ENCODE measurements around the gene IMPACT.

IMPACT gene

GRCh38 chr18:24395049-24395795, 31.2 kb upstream of the IMPACT start:
- H4K20me1 ChIP-seq (ENCODE audit: control insufficient read depth, insufficient read depth, low read depth, low read length), result no peaks in the 10 kb centered on the region
- H3K36me3 ChIP-seq (ENCODE audit: control insufficient read depth, low read length), result no peaks in the 10 kb centered on the region
- TF ChIP-seq EZH2phosphoT487 (IDR thresholded peaks at IDR 0.05; ENCODE audit: borderline replicate concordance, low read length), result no peak
- TF ChIP-seq CTCF (IDR thresholded peaks at IDR 0.05; ENCODE audit: low read depth, low read length, poor library complexity, severe bottlenecking), result no peak
- H3K4me3 ChIP-seq (ENCODE audit: low read length), result no peak overlapping the region
- peaks cover 13% of the 10 kb centered on the region for H3K4me1 ChIP-seq (ENCODE audit: control insufficient read depth, low read length)
- H3K27ac ChIP-seq (ENCODE audit: low read depth, low read length), result no peak overlapping the region
- no peaks in the 10 kb centered on the region for H3K9me2 ChIP-seq (replicated peaks; ENCODE audit: control insufficient read depth, low read length)
- H3K79me2 ChIP-seq (ENCODE audit: control insufficient read depth, low read length), result no peaks in the 10 kb centered on the region
- H3K9me3 ChIP-seq (ENCODE audit: control insufficient read depth, insufficient read depth, low read length), result no peaks in the 10 kb centered on the region
- peaks cover 42% of the 10 kb centered on the region for H3K27me3 ChIP-seq (ENCODE audit: control insufficient read depth, low read length)
- H3F3A ChIP-seq (ENCODE audit: control insufficient read depth, insufficient read depth), result no peaks in the 10 kb centered on the region
- no peak overlapping the region for H3K4me2 ChIP-seq (ENCODE audit: low read length)

DNA sequence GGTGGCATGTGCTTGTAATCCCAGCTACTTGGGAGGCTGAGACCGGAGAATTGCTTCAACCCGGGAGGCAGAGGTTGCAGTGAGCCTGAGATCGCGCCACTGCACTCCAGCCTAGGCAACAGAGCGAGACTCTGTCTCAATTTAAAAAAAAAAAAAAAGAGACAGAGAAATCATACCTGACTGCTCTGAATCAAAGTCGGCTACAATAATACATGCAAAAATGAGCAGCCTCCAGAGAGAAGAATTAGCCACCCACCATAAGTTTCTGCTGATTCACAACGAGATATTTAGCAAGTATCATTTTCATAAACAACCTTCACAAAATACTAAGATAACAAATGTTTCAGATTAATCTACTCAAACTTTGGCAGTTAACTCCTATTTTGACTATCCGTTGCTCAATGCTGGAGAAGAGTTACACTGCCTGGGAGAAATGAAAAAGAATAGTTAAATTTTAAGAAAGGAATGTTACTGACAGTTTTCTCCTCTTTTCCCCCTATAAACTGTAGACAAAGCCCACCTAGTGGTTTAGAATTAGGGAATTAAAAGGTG, 30.3 kb upstream of the IMPACT start:
- Histone ChIP-seq H3K4me1 (ENCODE audit: control insufficient read depth, low read length) (peaks cover 13% of the 10 kb centered on the region), H3K9me2 (replicated peaks; ENCODE audit: control insufficient read depth, low read length) (no peaks in the 10 kb centered on the region), H3K9me3 (ENCODE audit: control insufficient read depth, insufficient read depth, low read length) (no peaks in the 10 kb centered on the region), H3K27me3 (ENCODE audit: control insufficient read depth, low read length) (peaks cover 46% of the 10 kb centered on the region), H3K4me2 (ENCODE audit: low read length) (no peak overlapping the region), H3K79me2 (ENCODE audit: control insufficient read depth, low read length) (no peaks in the 10 kb centered on the region), H4K20me1 (ENCODE audit: control insufficient read depth, insufficient read depth, low read depth, low read length) (no peaks in the 10 kb centered on the region), H3K4me3 (ENCODE audit: low read length) (no peak overlapping the region), H3K36me3 (ENCODE audit: control insufficient read depth, low read length) (no peaks in the 10 kb centered on the region), H3K27ac (ENCODE audit: low read depth, low read length) (no peak overlapping the region), H3F3A (ENCODE audit: control insufficient read depth, insufficient read depth) (no peaks in the 10 kb centered on the region)
- TF ChIP-seq EZH2phosphoT487 (IDR thresholded peaks at IDR 0.05; ENCODE audit: borderline replicate concordance, low read length), result no peak
- TF ChIP-seq CTCF (IDR thresholded peaks at IDR 0.05; ENCODE audit: low read depth, low read length, poor library complexity, severe bottlenecking), result no peak

DNA sequence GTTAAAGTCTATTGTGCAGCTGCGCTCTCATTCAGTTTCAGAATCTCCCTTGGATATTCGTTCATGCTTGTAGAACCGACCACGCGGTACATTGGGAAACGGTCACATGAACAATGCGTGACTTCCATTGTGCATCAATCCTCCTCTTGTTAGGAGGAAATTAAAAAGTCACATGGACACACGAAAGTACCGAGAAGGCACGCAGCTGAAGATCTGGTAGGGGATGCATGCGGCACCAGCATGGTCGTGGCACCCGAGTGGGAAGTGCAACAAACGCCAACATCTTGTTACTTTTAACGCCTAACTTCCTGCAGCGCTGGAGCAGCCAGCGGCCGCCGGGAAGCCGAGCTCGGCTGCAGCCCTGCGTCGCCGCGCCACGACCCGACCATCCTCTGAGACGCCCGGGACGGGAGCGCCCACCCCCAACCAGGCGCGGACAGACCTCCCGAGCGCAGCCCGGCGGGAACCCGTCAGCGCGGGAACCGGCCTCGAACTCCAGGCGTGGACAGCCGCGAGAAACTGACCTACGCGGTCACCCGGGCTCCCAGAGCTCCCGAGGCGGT, 29.3 kb upstream of the IMPACT start:
- Histone ChIP-seq H3K4me2 (ENCODE audit: low read length) (peak overlapping the region; percentile 64), H3F3A (ENCODE audit: control insufficient read depth, insufficient read depth) (no peaks in the 10 kb centered on the region), H3K27me3 (ENCODE audit: control insufficient read depth, low read length) (peaks cover 46% of the 10 kb centered on the region)

More for the DNA sequence above, 29.3 kb upstream of the IMPACT start:
- no peak overlapping the region for H3K27ac ChIP-seq (ENCODE audit: low read depth, low read length)
- no peaks in the 10 kb centered on the region for H3K9me2 ChIP-seq (replicated peaks; ENCODE audit: control insufficient read depth, low read length)
- no peaks in the 10 kb centered on the region for H3K9me3 ChIP-seq (ENCODE audit: control insufficient read depth, insufficient read depth, low read length)
- H3K4me1 ChIP-seq (ENCODE audit: control insufficient read depth, low read length), result peaks cover 13% of the 10 kb centered on the region
- H3K36me3 ChIP-seq (ENCODE audit: control insufficient read depth, low read length), result no peaks in the 10 kb centered on the region
- H3K4me3 ChIP-seq (ENCODE audit: low read length), result peak overlapping the region; percentile 67
- no peaks in the 10 kb centered on the region for H4K20me1 ChIP-seq (ENCODE audit: control insufficient read depth, insufficient read depth, low read depth, low read length)
- TF ChIP-seq CTCF (IDR thresholded peaks at IDR 0.05; ENCODE audit: low read depth, low read length, poor library complexity, severe bottlenecking) (no peak), EZH2phosphoT487 (IDR thresholded peaks at IDR 0.05; ENCODE audit: borderline replicate concordance, low read length) (peak; percentile 94; the same call in 1 of the 2 replicates)
- no peaks in the 10 kb centered on the region for H3K79me2 ChIP-seq (ENCODE audit: control insufficient read depth, low read length)

Measured in DOHH2 (cell line).